GM21529 (cell line): ENCODE measurements around the gene LCAT.
A peak's percentile ranks its signal among the peaks of the same experiment; 100 is the strongest.

Source experiments
- ATAC-seq: cut with Tn5 transposase; IDR thresholded peaks from one replicate; pipeline ENCODE4 v1.9.1; 2021; ENCODE audit not compliant: unreplicated experiment

LCAT gene

DNA sequence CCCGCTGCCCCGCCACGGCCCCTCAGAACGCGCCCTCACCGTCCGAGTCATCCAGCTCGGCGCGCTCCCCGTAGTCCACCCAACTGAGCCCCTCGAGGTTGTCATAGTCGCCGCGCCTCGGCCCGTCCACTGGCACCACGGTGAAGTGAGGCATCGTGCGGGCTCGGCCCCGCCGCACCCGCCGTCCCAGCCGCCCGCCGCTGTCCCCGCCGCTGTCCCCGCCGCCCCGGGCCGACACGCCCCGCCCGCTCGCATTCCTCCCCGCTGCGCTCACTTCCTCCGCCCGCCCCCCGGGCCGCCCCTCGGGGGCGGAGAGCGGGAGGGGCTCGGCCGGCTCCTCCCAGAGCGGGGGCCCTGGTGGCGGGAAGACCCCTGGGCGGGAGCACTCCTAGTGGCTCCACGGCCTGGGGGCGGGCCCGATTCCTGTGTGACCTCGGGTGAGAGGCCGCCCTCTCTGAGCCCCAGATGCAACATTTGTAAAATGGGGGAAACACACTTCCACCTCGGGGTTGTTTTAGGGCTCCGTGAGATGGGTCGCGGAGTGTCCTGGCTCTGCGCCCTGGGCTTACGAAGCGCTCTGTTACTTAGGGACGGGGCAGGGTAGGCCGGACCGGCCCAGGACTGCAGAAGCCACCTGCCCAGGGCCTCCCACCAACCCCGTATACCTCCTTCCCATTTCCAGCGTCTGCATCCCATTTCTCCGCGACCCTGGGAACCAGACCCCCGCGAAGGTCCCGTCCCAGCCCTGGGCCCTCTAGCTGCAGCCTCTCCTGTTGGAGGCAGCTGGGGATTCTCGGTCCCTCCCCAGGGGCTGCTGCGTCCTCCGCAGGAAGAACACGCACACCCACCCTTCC is 24.7 kb upstream of the LCAT start, which contains the start of gene SLC12A4:
SLC12A4 (minus strand) TSS at position 238 of the 854 bp plus-strand sequence; CDS start at position 154, 84 bp downstream.
- peak; percentile 78 for ATAC-seq

DNA sequence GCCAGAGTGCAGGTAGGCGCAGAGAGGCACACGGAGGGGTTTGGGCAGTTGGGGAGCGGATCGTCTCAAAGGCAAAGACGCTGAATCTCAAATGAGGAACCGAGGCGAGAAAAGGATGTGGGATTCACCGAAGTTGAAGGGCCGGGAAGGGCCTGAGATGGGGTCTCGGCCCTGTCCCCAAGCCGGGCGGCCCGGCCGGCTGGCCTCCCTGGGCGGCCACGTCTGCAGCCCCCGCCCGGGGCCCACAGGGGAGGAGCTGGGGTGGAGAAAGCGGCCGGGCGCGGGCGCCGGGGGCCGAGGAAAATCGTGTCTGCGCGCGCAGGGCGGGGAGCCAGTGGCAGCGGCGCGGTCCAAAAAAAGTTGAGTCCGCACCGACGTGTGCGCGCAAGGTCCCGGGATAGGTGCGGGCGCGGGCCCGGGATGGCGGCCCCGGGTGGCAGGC is 24.1 kb upstream of the LCAT start:
- peak; percentile 27 for ATAC-seq

DNA sequence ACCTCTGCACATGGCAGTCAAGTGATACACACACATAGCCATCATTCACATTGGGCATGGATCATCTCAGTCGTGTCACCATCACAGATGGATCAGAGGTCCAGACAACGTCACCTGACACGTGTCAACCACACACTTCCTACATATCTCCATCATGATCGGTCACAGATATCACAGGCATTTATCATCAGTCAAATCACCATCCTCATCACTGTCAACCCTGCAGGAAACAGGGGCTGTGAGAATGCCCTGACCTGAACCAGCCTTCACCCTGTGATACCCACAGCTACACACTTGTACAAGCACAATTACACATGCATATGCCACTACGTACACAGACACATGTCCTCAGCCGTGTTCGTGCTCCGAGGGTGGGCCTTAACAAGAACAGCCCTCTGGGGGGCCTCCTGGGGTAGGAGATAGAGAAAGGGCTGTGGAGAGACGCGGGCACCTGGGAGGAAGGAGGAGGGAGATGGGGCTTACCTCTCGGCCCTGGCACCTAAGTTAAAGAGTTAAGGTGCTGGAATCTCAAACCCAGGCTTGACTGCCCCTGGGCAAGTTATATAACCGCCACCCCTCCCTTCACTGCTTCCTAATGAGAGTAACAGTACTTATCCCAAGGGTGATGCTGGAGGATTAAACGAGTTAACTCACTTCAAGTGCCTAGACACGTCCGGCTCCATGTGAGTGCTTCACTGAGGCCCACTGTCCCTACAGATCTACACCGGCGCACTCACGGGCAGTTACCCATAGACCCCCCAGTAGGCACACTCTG is 23.4 kb upstream of the LCAT start:
- no peak for ATAC-seq

DNA sequence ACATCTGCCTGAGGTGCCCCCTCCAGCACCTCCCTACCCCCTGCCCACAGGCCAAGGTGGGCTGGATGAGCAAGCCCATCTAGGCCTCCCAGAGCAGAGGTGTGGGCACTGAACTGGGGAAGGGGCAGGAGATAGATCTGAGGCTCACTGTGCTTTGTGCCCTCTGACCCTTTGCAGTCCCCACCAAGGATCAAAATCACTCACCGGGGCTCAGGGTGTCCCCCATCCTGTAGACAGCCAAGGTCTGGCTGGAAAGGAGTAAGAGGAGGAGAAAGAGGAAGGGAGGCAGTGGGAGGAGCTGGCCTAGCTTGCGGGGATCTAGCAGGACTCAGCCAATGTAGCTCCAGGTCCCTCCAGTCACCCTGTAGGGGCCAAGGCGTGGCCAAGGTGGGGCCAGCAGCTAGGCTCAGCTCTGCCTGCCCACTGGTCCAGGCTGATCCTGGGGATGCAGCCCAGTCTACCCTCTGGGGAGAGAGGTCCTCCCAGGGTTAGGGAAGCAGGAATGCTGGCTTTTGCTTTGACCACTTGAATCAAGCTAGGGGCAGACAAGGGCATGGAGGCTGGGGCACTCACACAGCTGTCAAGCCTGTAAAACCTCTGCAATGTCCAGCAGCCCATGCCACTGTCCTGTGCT is 22.7 kb upstream of the LCAT start:
- no peak for ATAC-seq

DNA sequence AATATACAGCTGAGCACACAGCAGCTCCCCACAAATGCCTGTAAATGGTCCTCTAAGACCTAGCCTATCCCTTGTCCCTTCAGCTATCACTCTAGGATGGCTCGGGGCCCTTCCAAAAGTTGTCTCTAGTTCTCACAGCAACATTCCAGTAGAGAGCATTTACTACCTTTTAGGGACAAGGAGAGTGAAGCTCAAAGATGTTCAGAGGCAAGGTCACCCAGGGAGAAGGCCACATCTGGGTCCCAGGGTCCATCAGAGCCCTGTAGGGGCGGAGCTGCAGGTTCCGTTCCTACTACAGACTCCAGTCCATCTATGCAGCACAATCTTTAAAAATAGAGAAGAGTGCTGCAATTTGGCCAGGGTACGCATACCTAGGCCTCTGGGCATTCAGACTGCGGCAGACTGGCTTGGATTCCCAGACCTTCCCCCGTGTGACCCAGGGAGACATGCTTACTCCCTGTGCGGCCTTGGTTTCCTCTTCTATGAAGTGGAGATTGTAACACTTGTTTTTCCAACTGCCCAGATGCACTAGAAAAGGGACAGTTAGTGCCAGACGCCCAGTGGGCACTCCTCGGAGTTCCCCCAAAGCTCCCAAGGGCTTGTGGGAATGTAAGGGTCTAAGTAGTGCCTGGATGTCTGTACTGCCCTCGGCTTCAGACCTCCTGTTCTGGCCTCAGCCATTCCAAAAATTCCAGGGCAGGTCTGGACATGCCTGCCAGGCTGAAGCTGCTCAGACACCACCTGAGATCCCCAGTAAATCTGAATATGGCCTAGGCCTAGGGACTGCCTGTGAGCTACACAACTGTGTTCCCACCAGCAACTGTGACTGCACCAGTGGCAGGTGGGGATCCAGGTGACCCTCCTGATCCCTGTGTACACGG is 22.0 kb upstream of the LCAT start:
- ATAC-seq: no peak

DNA sequence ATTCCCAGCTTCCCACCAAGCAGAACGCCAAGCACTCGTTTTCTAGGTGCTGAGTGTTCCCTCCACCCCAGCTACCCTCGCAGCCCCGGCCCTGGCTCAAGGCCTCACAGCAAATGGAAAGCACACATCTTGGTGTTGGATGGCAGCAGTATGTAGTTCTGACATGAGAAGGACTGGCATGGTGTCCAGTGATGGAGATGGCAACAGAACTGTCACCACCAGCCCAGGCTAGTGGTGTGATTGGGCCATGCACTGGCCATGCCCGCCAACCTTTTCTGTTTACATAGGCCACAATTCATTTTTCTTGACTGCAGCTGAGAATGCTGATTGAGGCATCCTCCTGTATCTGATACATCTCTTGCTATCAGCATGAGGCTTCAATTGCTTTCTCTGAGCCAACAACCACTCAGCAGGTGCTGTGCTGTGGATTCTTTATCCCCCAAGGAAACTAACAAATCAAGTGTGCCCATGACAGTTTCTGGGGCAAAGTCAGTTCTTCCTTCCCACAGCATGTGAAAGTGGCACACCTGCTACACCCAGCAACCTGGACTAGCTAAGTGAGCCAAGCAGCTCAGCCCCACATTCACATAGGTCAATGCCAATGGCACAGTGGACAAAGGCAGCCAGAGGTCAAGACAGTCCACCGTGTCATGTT is 20.7 kb upstream of the LCAT start:
- ATAC-seq: no peak

DNA sequence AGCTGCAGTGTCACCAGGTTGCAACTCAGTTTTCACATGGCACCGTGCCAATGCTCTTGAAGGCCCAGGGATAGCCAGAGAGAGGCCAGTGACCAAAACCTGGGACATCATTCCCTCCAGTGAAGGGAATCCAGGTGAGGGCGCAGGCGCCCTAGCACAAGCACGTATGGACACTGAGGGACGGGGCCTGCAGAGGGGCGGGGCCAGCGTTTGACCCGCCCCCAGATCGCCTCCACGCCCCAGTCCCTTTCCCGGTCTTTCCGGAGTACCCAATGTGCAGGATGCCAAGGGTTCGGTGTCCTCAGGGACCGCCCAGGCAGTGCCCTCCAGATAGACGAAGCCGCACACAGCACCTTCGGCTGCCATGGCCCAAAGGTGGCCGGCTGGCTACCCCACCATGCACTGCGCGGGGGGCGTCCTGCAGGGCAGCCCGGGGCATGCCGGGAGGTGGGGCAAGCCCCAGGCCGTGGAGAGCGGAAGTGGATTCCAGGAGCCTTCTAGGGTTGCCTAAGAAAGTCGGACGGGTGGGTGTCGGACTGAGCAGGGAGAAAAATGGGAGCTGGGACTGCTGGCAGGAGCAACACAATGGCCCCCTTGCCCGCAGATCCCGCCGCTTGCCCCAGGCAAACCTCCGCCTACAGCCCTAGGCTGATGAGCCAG is 19.9 kb upstream of the LCAT start:
- no peak for ATAC-seq

DNA sequence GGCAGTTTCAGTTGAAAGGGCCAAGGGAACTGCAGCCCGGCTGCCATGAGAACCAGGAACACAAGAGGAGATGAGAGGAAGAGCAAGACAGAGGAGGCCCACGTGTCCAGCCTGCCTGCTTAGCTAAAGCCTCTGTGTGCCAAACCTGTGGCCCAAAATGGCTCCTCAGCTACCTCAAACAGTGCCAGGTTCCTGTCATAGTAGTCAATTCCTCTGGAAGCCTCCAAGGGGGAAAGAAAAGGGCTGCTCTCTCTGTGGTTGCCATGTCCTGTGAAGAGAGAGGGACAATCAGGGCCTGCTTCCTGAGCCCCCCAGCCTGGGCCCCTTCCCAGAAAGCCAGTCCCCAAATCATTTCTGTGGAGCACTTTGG is 19.4 kb upstream of the LCAT start:
- ATAC-seq: no peak

DNA sequence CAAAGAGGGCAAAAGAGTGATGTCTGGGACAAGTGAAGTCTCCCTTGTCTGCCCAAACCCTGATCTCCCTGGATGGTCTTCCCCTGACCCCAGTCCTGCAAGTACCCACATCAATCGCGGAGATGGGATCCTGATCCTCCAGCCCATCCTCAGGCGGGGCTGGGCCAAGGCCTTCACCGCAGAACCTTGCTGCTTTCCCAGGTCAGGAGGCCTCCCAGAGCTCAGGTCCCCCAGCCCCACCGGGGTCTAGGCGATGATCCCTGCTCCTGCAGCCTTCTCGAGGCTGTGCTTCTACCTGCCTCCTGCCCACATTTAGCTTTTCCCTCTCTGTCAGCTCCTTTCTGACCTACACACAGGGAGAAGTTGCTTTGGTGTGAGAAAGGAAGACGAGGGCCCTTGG is 18.2 kb upstream of the LCAT start:
- no peak for ATAC-seq

DNA sequence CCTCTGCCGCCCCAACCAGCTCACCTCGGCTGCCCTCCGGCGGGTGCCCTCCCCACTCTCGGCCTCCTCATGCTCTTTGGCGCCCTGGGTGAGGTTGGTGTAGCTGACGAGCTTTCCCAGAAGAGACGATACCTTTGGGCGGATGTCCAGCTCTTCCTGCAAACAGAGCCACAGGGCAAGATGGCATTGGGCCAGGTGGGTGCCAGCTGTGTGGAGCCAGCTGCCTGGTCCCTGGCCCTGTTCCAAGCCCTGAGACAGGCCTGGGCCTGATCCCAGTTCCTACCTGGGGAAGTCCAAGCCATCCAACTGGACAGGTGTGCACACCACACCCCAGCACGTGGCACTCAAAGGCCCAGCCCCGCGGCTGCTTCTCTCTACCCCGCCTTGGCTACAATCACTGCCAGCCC is 17.6 kb upstream of the LCAT start:
- ATAC-seq: no peak

DNA sequence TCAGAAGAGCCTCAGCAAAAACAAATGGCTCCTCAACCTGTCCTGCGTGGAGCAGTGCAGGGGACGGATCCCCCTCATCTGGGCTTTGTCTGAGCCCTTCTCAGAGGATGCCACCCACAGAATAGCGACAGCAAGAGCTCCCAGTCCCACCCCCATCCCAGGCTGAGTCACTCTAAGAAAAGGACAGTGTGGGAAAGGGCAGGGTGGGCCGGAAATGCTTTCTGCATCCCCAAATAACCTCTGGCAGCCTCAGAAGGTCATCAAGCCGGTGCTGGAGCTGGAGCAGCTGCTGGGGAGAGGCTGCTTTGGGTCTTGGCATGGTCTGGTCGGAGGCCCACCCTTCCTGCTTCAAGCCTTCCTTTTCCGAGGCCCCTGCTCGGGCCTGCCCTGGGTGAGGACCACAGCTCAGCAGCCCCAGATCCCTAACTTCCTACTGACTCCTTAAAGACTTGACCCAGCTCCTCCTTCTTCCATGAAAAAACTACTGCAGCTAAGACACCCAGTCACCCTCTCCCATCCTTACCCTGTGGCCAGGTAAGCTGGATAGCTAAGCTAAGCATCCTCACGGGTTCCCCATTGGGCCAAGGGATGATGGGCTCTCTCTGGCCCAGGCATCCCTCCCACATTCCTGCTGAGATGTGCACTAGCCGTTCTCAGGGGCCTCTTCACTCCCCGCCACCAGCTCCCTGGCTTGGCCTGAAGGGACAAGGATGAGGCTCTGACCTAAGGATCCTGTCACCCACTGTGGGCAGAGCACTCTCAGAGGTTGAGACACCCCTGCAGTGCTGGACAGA is 15.8 kb upstream of the LCAT start:
- no peak for ATAC-seq

DNA sequence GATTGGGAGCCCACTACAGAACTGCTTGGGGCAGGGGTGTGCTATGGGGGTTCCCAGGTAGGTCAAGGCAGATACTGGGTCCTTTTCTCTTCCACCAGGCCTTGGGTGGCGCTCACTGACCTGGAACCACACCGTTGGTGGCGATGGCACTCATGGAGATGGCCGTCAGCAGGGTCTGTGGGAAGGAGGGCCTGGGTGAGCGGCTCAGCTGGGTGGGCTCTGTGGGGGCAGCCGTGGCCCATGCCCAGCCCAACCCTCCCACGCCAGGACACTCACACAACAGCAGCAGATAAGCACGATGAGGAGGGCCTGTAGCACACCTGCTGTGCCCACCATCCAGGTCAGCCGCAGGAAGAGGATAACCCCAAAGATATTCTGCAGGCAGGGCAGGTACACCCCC is 13.7 kb upstream of the LCAT start:
- no peak for ATAC-seq

DNA sequence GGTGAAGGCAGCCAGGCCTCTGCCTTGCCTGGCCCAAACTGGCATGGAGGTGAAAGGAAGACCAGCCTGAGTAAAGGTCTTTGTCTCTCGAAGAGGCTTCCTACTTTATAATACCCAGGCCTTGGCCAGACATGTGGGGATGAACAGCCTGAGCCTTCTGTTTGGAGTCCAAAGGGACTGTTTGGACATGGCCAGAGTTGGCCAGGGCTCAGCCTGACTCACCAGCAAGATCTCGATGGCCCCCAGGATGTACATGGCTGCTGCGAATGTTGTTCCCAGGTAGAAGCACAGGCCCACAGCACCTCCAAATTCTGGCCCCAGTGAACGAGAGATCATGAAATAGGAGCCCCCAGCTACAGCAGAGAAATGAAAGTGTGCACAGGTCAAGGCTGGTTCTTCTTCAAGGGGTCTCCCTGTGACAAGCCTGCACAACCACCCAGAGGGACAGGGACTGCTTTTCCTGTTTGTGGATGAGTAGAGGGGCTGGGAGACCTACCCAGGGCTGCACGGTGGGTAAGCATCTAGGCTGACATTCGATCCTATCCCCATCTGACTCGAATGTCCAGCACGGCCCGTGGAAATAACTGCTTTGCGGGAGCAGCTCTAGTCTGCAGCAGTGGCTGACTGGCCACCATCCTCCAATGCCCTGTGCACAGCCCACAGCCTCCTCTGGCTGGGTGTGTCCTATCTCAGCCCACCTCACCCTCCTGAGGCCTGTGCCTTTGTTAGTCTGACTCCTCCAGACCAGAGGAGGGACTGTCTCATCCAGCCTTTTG is 10.7 kb upstream of the LCAT start:
- no peak for ATAC-seq

DNA sequence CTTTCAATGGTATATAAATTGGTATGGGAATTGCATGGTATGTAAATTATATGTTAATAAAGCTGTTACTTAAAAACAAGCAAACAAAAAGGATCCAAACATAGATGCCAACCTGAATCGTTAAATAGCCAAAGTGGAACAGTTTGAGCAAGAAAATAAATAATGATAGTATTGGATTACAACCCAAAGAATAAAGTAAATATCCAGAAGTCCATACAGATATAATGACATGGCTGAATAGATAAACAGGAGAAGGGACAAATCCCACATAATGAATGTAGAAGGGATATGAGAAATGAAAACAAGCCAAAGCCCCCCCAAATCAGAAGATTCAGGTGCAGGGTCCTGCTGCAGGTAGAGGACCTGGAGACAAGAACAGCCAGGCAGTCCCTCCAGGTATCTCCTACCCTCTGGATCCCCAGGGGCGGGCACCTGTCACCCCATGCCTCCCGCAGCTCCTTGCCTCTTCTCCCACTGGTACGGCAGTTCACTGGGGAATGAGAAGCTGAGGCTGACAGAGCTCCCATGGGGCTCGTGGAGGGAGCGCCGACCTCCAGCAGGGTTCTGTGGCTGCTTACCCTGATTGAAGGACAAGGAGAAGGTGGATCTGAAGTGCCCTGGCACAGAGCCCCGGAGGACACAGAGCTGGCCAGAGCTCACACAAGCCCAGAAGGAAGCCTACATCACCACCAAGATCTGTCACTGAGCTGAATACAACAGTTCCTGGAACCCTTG is 9.9 kb upstream of the LCAT start:
- ATAC-seq: no peak

DNA sequence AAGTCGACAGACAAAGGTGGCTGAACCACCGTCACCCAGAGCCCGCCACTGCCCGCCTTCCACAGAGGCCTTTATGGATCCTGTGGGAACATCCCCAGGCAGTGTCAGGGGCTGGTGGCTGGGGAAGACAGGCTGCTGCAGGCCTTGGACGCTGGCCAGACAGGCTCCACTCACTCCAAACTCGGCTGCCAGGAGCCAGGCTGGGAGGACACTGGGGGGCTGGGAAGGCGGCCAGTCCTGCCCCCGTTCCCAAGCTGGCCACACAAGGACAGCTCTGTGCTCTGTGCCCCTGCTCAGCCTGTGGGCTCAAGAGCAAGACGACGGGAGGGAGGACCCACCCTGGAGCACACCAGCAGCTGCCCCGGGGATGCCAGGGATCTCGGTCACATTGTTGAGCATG is 7.6 kb upstream of the LCAT start:
- ATAC-seq: no peak

DNA sequence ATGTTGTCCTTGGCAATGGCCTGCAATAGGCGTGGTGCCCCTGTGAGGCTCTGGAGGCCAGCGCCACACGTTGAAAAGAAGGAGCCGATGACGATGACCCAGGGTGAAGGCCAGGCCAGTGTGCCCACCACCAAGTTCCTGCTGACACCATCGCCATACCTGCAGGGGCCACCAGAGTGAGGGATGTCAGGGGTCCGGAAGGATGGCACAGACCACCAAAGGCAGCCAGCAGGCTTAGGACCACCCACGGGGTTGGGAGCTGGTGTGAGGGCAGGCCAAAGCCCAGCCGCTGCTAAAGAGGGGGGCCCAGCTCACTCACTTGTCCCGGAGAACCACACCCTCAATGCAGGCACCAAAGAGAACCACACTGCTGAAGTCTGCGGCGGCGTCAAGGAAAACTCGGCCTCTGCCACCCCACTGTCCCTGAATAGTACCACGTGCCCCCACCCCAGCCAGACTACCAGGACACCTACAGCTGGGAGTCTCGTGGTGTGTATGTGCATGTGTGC is 6.5 kb upstream of the LCAT start:
- ATAC-seq: no peak

DNA sequence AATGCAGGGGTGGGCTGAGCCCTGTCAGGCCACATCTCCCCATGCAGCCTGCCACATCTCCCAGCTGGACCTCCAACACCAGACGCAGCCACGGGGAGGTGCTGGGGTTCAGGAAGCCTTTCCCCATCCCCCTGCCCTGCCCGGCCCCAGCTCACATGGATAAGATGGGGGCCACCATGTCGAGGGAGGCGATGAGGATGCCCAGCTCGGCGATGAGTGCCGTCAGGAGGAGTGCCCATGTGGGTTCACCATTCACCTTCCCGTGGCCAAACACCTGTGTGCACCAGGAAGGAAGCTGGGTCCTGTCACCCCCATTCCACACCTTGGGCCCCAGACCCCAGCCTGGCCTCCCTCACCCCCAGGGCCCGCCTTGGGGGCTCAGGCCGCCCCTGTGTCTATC is 5.7 kb upstream of the LCAT start:
- no peak for ATAC-seq
